GM19395 (cell line): Measurements from ENCODE around the gene RAP1B.
A peak's percentile ranks its signal among the peaks of the same experiment; 100 is the strongest.

ENCODE experiments used
- ATAC-seq: cut with Tn5 transposase; IDR thresholded peaks from one replicate; pipeline ENCODE4 v1.9.1; 2021; ENCODE audit warnings: mild to moderate bottlenecking, moderate library complexity; ENCODE audit not compliant: unreplicated experiment

Gene RAP1B

GRCh38 chr12:68686595-68687521 is 76.2 kb downstream of the RAP1B start, which contains the start of gene NUP107:
NUP107 (plus strand) TSS chr12:68686978; CDS start chr12:68687066, 88 bp downstream.
- ATAC-seq, result peak; percentile 97

GRCh38 chr12:68695454-68695853 is 84.8 kb downstream of the RAP1B start:
- ATAC-seq, result no peak

GRCh38 chr12:68699486-68699885 is 88.8 kb downstream of the RAP1B start:
- ATAC-seq, result no peak
